SK-N-SH treated with all-trans-retinoic acid at 6 μM for 48 hours (cell line): ENCODE measurements around the gene RBPMS2.

Source experiments
- ATAC-seq: fragments of 200-7000 bp; cut with Tn5 transposase; 3 replicates; pipeline ENCODE4 v1.9.1; 2020; ENCODE audit warnings: mild to moderate bottlenecking, moderate library complexity
- ARNTL ChIP-seq: fragments of 450-650 bp; formaldehyde crosslinking; IDR thresholded peaks from 2 replicates; pipeline ENCODE4 v1.5.0; 2020; ENCODE audit warnings: low read depth, mild to moderate bottlenecking, moderate library complexity, borderline replicate concordance
- BACH2 ChIP-seq: fragments of 250-450 bp; sonication (Bioruptor Pico); IDR thresholded peaks from 2 replicates; pipeline ENCODE4 v1.9.0; 2021; ENCODE audit warnings: mild to moderate bottlenecking, borderline replicate concordance
- CSDC2 ChIP-seq: fragments of 250-450 bp; sonication (Bioruptor Pico); IDR thresholded peaks from 2 replicates; pipeline ENCODE4 v1.5.0; 2020; ENCODE audit warnings: mild to moderate bottlenecking, moderate library complexity
- ESRRG ChIP-seq: fragments of 250-450 bp; sonication (Bioruptor Pico); IDR thresholded peaks from 2 replicates; pipeline ENCODE4 v1.6.1; 2021; ENCODE audit warnings: mild to moderate bottlenecking
- GLIS3 ChIP-seq: fragments of 250-450 bp; sonication (Bioruptor Pico); IDR thresholded peaks from 2 replicates; pipeline ENCODE4 v1.5.0; 2020; ENCODE audit warnings: mild to moderate bottlenecking, moderate library complexity
- ISL1 ChIP-seq: fragments of 250-450 bp; sonication (Bioruptor Pico); IDR thresholded peaks from 2 replicates; pipeline ENCODE4 v2.1.2; 2022; ENCODE audit warnings: mild to moderate bottlenecking, moderate library complexity
- OSR1 ChIP-seq: fragments of 250-450 bp; sonication (Bioruptor Pico); IDR thresholded peaks from 2 replicates; pipeline ENCODE4 v1.8.0; 2022; ENCODE audit warnings: moderate library complexity, mild to moderate bottlenecking, inconsistent platforms
- PPARA ChIP-seq: fragments of 250-450 bp; sonication (Bioruptor Pico); IDR thresholded peaks from 2 replicates; pipeline ENCODE4 v1.5.0; 2020; ENCODE audit warnings: mild to moderate bottlenecking, borderline replicate concordance
- RARB ChIP-seq: fragments of 250-450 bp; sonication (Bioruptor Pico); IDR thresholded peaks from 2 replicates; pipeline ENCODE4 v1.8.0; 2021; ENCODE audit warnings: mild to moderate bottlenecking, moderate library complexity
- TCF4 ChIP-seq: fragments of 250-450 bp; sonication (Bioruptor Pico); IDR thresholded peaks from 2 replicates; pipeline ENCODE4 v1.8.0; 2021; ENCODE audit warnings: mild to moderate bottlenecking, moderate library complexity, borderline replicate concordance
- TOX ChIP-seq: fragments of 250-450 bp; sonication (Bioruptor Pico); IDR thresholded peaks from 2 replicates; pipeline ENCODE4 v1.8.0; 2021; ENCODE audit warnings: mild to moderate bottlenecking, moderate library complexity, borderline replicate concordance
- ZC3H10 ChIP-seq: fragments of 250-450 bp; sonication (Bioruptor Pico); IDR thresholded peaks from 2 replicates; pipeline ENCODE4 v1.5.1; 2021; ENCODE audit warnings: mild to moderate bottlenecking, moderate library complexity
- ZFP3 ChIP-seq: fragments of 250-450 bp; sonication (Bioruptor Pico); IDR thresholded peaks from 2 replicates; pipeline ENCODE4 v1.5.0; 2020; ENCODE audit warnings: mild to moderate bottlenecking, moderate library complexity
- ZNF565 ChIP-seq: fragments of 450-650 bp; formaldehyde crosslinking; conservative IDR thresholded peaks from 2 replicates; pipeline ENCODE4 v1.5.0; 2020; ENCODE audit warnings: low read depth, mild to moderate bottlenecking, moderate library complexity
- ZNF70 ChIP-seq: fragments of 450-650 bp; formaldehyde crosslinking; IDR thresholded peaks from 2 replicates; pipeline ENCODE4 v1.5.0; 2020; ENCODE audit warnings: mild to moderate bottlenecking, moderate library complexity
- ZNF8 ChIP-seq: fragments of 450-650 bp; formaldehyde crosslinking; IDR thresholded peaks from 2 replicates; pipeline ENCODE4 v1.5.0; 2020; ENCODE audit warnings: mild to moderate bottlenecking, moderate library complexity
- TF ChIP-seq, protein P1 (sequence below): fragments of 250-450 bp; sonication (Bioruptor Pico); IDR thresholded peaks from 2 replicates; pipeline ENCODE4 v1.5.0; 2020; ENCODE audit warnings: mild to moderate bottlenecking, moderate library complexity
- TF ChIP-seq, protein P2 (sequence below): fragments of 250-450 bp; sonication (Bioruptor Pico); IDR thresholded peaks from 2 replicates; pipeline ENCODE4 v1.8.0; 2021; ENCODE audit warnings: low read depth, mild to moderate bottlenecking, moderate library complexity, borderline replicate concordance
- TF ChIP-seq, protein P3 (sequence below): fragments of 250-450 bp; sonication (Bioruptor Pico); IDR thresholded peaks from 2 replicates; pipeline ENCODE4 v1.5.1; 2021; ENCODE audit warnings: mild to moderate bottlenecking, moderate library complexity
- TF ChIP-seq, protein P4 (sequence below): fragments of 250-450 bp; sonication (Bioruptor Pico); IDR thresholded peaks from 2 replicates; pipeline ENCODE4 v1.5.1; 2020; ENCODE audit warnings: low read depth, mild to moderate bottlenecking, moderate library complexity

RBPMS2 gene

DNA sequence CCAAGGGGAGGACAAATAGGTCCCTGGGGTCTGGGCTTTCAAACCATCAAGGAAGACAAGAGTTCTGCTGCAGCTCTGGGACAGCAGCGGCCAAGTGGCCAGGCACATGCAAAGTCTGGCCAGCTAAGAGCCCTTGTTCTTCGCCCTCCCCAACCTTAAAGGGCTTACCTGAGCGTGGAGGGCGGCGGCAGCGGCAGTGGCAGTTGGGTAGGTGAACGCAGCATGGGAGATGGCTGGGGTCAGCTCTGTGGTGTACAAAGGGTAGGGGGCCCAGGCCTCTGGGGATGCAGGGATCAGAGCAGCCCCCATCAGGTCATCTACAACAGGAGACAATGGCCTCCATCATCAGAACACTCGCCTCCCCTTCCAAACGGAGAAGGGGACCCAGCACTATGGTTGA lies 27.1 kb downstream of the RBPMS2 start:
- ATAC-seq: no peak
- TF ChIP-seq BACH2 (CRISPR knock-in tag) (no peak), ZC3H10 (CRISPR knock-in tag) (no peak), OSR1 (CRISPR knock-in tag) (no peak), ISL1 (CRISPR knock-in tag) (no peak), TCF4 (CRISPR knock-in tag) (no peak)

DNA sequence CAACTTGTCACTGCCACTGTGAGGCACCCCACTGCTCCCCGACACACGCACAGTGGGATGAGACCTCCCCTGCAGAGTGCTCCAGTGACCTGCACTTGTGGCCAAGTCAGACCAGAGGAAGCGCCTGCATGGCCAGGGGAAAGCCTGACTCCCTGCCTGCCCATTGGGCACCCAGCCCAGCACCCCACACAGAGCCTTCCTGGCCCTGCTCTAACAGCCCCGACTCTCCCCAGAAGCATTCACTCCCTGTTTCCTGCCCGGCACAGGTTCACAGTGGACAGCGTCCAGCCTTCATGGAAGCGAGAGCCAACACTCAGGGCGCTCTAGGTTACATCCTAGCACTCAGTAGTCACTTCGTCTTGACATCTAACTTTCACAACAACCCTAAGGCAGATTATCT lies 27.8 kb downstream of the RBPMS2 start:
- no peak for ATAC-seq
- TF ChIP-seq TCF4 (CRISPR knock-in tag): no peak
- no peak for TF ChIP-seq RARB
- no peak for TF ChIP-seq GLIS3 (CRISPR knock-in tag)
- TF ChIP-seq ZNF8 (CRISPR knock-in tag): no peak
- TF ChIP-seq, protein P1, sequence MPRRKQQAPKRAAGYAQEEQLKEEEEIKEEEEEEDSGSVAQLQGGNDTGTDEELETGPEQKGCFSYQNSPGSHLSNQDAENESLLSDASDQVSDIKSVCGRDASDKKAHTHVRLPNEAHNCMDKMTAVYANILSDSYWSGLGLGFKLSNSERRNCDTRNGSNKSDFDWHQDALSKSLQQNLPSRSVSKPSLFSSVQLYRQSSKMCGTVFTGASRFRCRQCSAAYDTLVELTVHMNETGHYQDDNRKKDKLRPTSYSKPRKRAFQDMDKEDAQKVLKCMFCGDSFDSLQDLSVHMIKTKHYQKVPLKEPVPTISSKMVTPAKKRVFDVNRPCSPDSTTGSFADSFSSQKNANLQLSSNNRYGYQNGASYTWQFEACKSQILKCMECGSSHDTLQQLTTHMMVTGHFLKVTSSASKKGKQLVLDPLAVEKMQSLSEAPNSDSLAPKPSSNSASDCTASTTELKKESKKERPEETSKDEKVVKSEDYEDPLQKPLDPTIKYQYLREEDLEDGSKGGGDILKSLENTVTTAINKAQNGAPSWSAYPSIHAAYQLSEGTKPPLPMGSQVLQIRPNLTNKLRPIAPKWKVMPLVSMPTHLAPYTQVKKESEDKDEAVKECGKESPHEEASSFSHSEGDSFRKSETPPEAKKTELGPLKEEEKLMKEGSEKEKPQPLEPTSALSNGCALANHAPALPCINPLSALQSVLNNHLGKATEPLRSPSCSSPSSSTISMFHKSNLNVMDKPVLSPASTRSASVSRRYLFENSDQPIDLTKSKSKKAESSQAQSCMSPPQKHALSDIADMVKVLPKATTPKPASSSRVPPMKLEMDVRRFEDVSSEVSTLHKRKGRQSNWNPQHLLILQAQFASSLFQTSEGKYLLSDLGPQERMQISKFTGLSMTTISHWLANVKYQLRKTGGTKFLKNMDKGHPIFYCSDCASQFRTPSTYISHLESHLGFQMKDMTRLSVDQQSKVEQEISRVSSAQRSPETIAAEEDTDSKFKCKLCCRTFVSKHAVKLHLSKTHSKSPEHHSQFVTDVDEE (CRISPR knock-in tag): no peak
- TF ChIP-seq ISL1 (CRISPR knock-in tag): no peak
- no peak for TF ChIP-seq OSR1 (CRISPR knock-in tag)

DNA sequence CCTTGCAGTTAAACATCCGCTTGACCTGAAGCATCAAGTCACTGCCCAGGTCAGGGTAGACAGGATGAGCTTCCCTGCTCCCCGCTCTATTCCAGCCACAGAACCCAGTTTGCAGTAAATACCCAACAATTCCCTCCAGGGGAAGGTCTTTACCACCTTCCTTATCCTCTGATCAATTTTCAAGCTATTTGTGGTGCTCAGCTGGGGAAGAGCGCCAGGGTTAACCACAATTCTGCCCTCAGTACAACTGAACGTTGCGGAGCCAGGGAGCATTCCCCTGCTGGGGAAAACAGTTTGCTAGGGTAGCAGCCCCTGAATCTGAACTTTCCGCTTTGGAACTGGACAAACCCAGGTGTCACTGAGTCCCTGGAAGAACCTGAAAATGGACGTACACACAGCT lies 28.5 kb downstream of the RBPMS2 start:
- ATAC-seq: no peak
- TF ChIP-seq GLIS3 (CRISPR knock-in tag) (no peak), ZNF565 (CRISPR knock-in tag) (no peak), TOX (CRISPR knock-in tag) (no peak), CSDC2 (CRISPR knock-in tag) (no peak), PPARA (CRISPR knock-in tag) (no peak), ESRRG (CRISPR knock-in tag) (no peak)
- TF ChIP-seq, protein P1 (CRISPR knock-in tag): no peak
- TF ChIP-seq, protein P2, sequence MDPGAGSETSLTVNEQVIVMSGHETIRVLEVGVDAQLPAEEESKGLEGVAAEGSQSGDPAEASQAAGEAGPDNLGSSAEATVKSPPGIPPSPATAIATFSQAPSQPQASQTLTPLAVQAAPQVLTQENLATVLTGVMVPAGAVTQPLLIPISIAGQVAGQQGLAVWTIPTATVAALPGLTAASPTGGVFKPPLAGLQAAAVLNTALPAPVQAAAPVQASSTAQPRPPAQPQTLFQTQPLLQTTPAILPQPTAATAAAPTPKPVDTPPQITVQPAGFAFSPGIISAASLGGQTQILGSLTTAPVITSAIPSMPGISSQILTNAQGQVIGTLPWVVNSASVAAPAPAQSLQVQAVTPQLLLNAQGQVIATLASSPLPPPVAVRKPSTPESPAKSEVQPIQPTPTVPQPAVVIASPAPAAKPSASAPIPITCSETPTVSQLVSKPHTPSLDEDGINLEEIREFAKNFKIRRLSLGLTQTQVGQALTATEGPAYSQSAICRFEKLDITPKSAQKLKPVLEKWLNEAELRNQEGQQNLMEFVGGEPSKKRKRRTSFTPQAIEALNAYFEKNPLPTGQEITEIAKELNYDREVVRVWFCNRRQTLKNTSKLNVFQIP (CRISPR knock-in tag): no peak
- TF ChIP-seq, protein P3, sequence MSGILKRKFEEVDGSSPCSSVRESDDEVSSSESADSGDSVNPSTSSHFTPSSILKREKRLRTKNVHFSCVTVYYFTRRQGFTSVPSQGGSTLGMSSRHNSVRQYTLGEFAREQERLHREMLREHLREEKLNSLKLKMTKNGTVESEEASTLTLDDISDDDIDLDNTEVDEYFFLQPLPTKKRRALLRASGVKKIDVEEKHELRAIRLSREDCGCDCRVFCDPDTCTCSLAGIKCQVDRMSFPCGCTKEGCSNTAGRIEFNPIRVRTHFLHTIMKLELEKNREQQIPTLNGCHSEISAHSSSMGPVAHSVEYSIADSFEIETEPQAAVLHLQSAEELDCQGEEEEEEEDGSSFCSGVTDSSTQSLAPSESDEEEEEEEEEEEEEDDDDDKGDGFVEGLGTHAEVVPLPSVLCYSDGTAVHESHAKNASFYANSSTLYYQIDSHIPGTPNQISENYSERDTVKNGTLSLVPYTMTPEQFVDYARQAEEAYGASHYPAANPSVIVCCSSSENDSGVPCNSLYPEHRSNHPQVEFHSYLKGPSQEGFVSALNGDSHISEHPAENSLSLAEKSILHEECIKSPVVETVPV (CRISPR knock-in tag): no peak

DNA sequence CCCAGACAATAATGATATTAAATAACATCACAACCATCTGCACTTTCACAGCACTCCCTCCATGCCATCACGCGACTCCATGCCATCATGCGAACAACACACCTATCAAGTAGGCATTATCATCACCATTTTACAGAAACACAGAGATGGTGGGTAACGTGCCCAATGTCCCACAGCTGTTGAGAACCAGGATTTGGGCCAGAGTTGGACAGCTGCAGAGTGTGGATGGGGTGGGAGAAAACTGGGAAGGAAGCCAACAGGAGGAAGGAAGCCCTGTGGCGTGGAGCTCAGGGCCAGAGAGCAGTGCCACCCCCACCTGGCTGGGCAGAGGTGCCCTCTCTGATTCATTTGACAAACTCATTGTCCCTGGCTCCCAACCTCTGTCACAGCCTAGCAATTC lies 29.0 kb downstream of the RBPMS2 start:
- TF ChIP-seq ZNF565 (CRISPR knock-in tag) (no peak), ESRRG (CRISPR knock-in tag) (no peak), ZNF70 (no peak)
- no peak for ATAC-seq

DNA sequence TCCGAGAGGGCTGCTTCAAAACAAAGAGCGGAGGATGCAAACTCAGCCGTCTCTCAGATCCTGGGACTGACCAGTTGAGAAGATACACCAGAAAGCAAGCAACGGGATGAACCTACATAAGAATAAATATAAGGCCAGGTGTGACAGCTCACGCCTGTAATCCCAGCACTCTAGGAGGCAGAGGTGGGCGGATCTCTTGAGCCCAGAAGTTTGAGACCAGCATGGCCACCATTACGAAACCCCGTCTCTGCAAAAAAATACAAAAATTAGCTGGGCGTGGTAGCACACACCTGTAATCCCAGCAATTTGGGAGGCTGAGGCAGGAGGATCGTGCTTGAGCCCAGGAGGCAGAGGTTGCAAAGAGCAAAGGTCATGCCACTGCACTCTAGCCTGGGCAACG lies 31.7 kb downstream of the RBPMS2 start:
- ATAC-seq: no peak
- TF ChIP-seq ESRRG (CRISPR knock-in tag) (no peak), ARNTL (CRISPR knock-in tag) (no peak), OSR1 (CRISPR knock-in tag) (no peak), ZNF70 (no peak), ZFP3 (CRISPR knock-in tag) (no peak)
- TF ChIP-seq, protein P4, sequence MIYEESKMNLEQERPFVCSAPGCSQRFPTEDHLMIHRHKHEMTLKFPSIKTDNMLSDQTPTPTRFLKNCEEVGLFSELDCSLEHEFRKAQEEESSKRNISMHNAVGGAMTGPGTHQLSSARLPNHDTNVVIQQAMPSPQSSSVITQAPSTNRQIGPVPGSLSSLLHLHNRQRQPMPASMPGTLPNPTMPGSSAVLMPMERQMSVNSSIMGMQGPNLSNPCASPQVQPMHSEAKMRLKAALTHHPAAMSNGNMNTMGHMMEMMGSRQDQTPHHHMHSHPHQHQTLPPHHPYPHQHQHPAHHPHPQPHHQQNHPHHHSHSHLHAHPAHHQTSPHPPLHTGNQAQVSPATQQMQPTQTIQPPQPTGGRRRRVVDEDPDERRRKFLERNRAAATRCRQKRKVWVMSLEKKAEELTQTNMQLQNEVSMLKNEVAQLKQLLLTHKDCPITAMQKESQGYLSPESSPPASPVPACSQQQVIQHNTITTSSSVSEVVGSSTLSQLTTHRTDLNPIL (CRISPR knock-in tag): no peak
- TF ChIP-seq, all 23 proteins: peak for 0
